AG04450 (cell line): ENCODE measurements around the gene USF1. TPM values are rescaled to one million over a fixed set of nuclear protein-coding genes. Genes with fewer than 3 reads are reported as not detected.
A peak's percentile ranks its signal among the peaks of the same experiment; 100 is the strongest.
"Not testable (repeated sequence)": the region's sequence is repeated elsewhere in the genome, so short reads cannot be mapped to it uniquely, and the experiment has no call there.

ENCODE experiments used
- CTCF ChIA-PET: fragments of 300-600, 350-600 bp; formaldehyde crosslinking; extraction: SDS; loops from one replicate; lab custom pipeline; 2022; ENCODE audit warnings: antibody characterized with exemption, inconsistent platforms; lab: Charles Lee
- POLR2A ChIA-PET: fragments of 350-600 bp; formaldehyde crosslinking; extraction: SDS; loops from one replicate; lab custom pipeline; 2021; ENCODE audit warnings: antibody characterized with exemption, inconsistent platforms; lab: Yijun Ruan, JAX
- DNase-seq: peaks from one replicate; pipeline ENCODE4 v3.0.0-alpha.2; 2011; ENCODE audit warnings: low read depth, low spot score
- H3K27ac ChIP-seq: one replicate; pipeline ENCODE4 v1.5.1; 2012; ENCODE audit warnings: low read depth, low read length, control low read depth
- H3K27me3 ChIP-seq: one replicate; pipeline ENCODE4 v1.6.0; 2012; ENCODE audit warnings: low read length; ENCODE audit not compliant: control insufficient read depth, insufficient read depth
- H3K4me3 ChIP-seq: 2 replicates; pipeline ENCODE4 v1.5.1; 2011; ENCODE audit warnings: mild to moderate bottlenecking, low read depth, low read length, control low read depth
- H3K9me3 ChIP-seq: 2 replicates; pipeline ENCODE4 v1.5.1; 2012; ENCODE audit warnings: low read length; ENCODE audit not compliant: control insufficient read depth, insufficient read depth
- polyA plus RNA-seq: library from polyadenylated mRNA; depleted of rRNA; stranded (reverse); fragments of >200 nt; gene quantifications from 2 replicates; pipeline ENCODE4 v1.2.3, GENCODE V29; 2011; rRNA removed
- small RNA-seq: library from RNA; depleted of rRNA; stranded (forward); fragments of <200 nt; gene quantifications from one replicate; pipeline ENCODE3, GENCODE V24; 2012; ENCODE audit warnings: low read depth; ENCODE audit not compliant: insufficient read length
- TF ChIP-seq, protein P1 (sequence below): IDR thresholded peaks from 2 replicates; pipeline ENCODE4 v1.5.1; 2011; ENCODE audit warnings: low read depth, low read length, control low read depth, inconsistent platforms

Gene USF1
- polyA plus RNA-seq, 1 experiment = 32.6 TPM

GRCh38 chr1:160996178-160996577, 49.6 kb downstream of the USF1 start:
- Histone ChIP-seq H3K27ac (no peak overlapping the region), H3K9me3 (no peaks in the 10 kb centered on the region), H3K4me3 (no peak overlapping the region), H3K27me3 (peaks cover 3% of the 10 kb centered on the region)
- no peak for DNase-seq
- ChIA-PET CTCF (interaction anchor here (1.1 to 6.5 kb wide), 8 partner anchors 8 to 143 kb away, joined by 3 to 87 read pairs (median 4); partner anchors contain the start of gene KLHDC9), POLR2A (no interaction called here)
- TF ChIP-seq, protein P1, sequence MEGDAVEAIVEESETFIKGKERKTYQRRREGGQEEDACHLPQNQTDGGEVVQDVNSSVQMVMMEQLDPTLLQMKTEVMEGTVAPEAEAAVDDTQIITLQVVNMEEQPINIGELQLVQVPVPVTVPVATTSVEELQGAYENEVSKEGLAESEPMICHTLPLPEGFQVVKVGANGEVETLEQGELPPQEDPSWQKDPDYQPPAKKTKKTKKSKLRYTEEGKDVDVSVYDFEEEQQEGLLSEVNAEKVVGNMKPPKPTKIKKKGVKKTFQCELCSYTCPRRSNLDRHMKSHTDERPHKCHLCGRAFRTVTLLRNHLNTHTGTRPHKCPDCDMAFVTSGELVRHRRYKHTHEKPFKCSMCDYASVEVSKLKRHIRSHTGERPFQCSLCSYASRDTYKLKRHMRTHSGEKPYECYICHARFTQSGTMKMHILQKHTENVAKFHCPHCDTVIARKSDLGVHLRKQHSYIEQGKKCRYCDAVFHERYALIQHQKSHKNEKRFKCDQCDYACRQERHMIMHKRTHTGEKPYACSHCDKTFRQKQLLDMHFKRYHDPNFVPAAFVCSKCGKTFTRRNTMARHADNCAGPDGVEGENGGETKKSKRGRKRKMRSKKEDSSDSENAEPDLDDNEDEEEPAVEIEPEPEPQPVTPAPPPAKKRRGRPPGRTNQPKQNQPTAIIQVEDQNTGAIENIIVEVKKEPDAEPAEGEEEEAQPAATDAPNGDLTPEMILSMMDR = no peak

DNA sequence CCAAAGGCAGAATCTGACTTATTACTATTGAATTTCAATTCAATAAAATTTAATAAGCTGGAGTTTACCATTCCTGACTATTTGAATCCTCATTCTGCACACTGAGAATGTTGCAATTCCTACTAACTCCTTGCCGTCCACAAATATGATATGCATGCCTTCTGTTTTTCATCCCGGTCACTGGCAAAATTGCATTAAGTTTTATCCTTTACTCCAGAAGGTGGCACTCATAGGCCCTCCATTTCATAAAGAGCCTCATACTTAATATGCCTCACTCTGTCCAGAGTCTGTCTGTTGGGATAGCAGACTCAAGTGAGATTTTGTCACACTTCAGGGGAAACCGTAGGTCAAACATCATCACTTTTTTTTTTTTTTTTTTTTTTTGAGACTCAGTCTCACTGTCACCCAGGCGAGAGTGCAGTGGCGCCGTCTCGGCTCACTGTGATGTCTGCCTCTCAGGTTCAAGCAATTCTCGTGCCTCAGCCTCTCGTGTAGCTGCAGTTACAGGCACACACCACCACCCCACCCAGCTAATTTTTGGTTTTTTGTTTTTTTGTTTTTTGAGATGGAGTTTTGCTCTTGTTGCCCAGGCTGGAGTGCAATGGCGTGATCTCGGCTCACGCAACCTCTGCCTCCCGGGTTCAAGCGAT, 52.1 kb downstream of the USF1 start:
- Histone ChIP-seq H3K27me3 (no peaks in the 10 kb centered on the region), H3K4me3 (no peak overlapping the region), H3K9me3 (no peaks in the 10 kb centered on the region), H3K27ac (no peak overlapping the region)
- TF ChIP-seq, protein P1 = peak; percentile 52
- peak; percentile 32 for DNase-seq
- POLR2A ChIA-PET = interaction anchor here (0.7 kb wide), 4 partner anchors 28 to 197 kb away, joined by 3 to 11 read pairs (median 4); no protein-coding TSS in a partner anchor
- CTCF ChIA-PET = interaction anchor here (0.5 to 6.5 kb wide), 12 partner anchors 10 to 377 kb away, joined by 3 to 87 read pairs (median 4); partner anchors contain the start of gene KLHDC9

DNA sequence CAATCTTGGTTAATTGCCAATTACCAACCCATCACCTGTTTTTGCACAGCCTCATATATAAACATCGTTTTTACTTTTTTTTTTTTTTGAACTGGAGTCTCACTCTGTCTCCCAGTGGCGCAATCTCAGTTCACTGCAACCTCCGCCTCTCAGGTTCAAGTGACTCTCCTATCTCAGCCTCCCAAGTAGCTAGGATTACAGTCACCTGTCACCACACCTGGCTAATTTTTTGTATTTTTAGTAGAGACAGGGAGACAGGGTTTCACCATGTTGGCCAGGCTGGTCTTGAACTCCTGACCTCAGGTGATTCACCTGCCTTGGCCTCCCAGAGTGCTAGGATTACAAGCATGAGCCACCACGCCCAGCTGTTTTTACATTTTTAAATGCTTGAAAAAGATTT, 53.7 kb downstream of the USF1 start:
- ChIA-PET CTCF (interaction anchor here (1.0 kb wide), 1 partner anchor 265 kb away, joined by 7 read pairs; no protein-coding TSS in a partner anchor), POLR2A (interaction anchor here (0.6 kb wide), 1 partner anchor 88 kb away, joined by 5 read pairs; no protein-coding TSS in a partner anchor)
- not testable (repeated sequence) for H3K9me3 ChIP-seq, H3K27me3 ChIP-seq, H3K27ac ChIP-seq, H3K4me3 ChIP-seq, DNase-seq

Small RNA genes lying within 50 kb of the gene (small RNA-seq; reads per million reads assigned to genes)
- gene AL591806.2 = not detected

Other genes starting within 250 kb of the USF1 start
- not detected in 2 replicates for gene LY9, start 249.8 kb downstream of the USF1 start, polyA plus RNA-seq
- gene CD244, start 183.1 kb downstream of the USF1 start, polyA plus RNA-seq = not detected in 2 replicates
- not detected in 2 replicates for gene ITLN1, start 160.8 kb downstream of the USF1 start, polyA plus RNA-seq
- not detected in 2 replicates for gene ITLN2, start 91.2 kb downstream of the USF1 start, polyA plus RNA-seq
- gene F11R, start 24.8 kb downstream of the USF1 start, polyA plus RNA-seq = 1.7 and 2.0 TPM in 2 replicates
- 0.33 TPM in 1 of 2 replicates, not detected in the other for gene TSTD1, start 7.0 kb downstream of the USF1 start, polyA plus RNA-seq
- not detected in 2 replicates for gene ARHGAP30, start 23.9 kb upstream of the USF1 start, polyA plus RNA-seq
- gene NECTIN4, start 43.6 kb upstream of the USF1 start, polyA plus RNA-seq = 0.02 and 0.16 TPM in 2 replicates
- gene KLHDC9, start 52.4 kb upstream of the USF1 start, polyA plus RNA-seq = 1.1 and 1.6 TPM in 2 replicates
- 84.2 and 101 TPM in 2 replicates for gene PFDN2, start 72.1 kb upstream of the USF1 start, polyA plus RNA-seq
- gene NIT1, start 72.1 kb upstream of the USF1 start, polyA plus RNA-seq = 19.2 and 24.3 TPM in 2 replicates
- gene DEDD, start 86.7 kb upstream of the USF1 start, polyA plus RNA-seq = 34.9 and 38.0 TPM in 2 replicates
- 129 and 146 TPM in 2 replicates for gene UFC1, start 108.0 kb upstream of the USF1 start, polyA plus RNA-seq
- gene USP21, start 113.5 kb upstream of the USF1 start, polyA plus RNA-seq = 15.4 and 16.2 TPM in 2 replicates
- gene PPOX, start 120.4 kb upstream of the USF1 start, polyA plus RNA-seq = 9.7 and 9.8 TPM in 2 replicates
- 21.8 and 24.7 TPM in 2 replicates for gene B4GALT3, start 131.5 kb upstream of the USF1 start, polyA plus RNA-seq
- gene ADAMTS4, start 153.1 kb upstream of the USF1 start, polyA plus RNA-seq = 0.52 and 0.72 TPM in 2 replicates
- gene NDUFS2, start 156.4 kb upstream of the USF1 start, polyA plus RNA-seq = 150 and 155 TPM in 2 replicates
- gene FCER1G, start 169.3 kb upstream of the USF1 start, polyA plus RNA-seq = 0.37 and 0.66 TPM in 2 replicates
- gene APOA2, start 177.7 kb upstream of the USF1 start, polyA plus RNA-seq = not detected in 2 replicates
- gene TOMM40L, start 180.1 kb upstream of the USF1 start, polyA plus RNA-seq = 9.3 and 9.9 TPM in 2 replicates
- not detected in 2 replicates for gene NR1I3, start 192.2 kb upstream of the USF1 start, polyA plus RNA-seq
- not detected in 2 replicates for gene PCP4L1, start 212.8 kb upstream of the USF1 start, polyA plus RNA-seq